ENCODE results near the gene FIBIN. TPM values are rescaled to one million over a fixed set of nuclear protein-coding genes. Genes with fewer than 3 reads are reported as not detected.
A peak's percentile ranks its signal among the peaks of the same experiment; 100 is the strongest.
"Not testable (repeated sequence)": the region's sequence is repeated elsewhere in the genome, so short reads cannot be mapped to it uniquely, and the experiment has no call there.

FIBIN gene
- total RNA-seq, 1 donor from 2014 or later = 0.09 TPM

- H3K27ac Mint-ChIP-seq = no peak overlapping the region
- H3K36me3 Mint-ChIP-seq = no peaks in the 10 kb centered on the region
- no peak overlapping the region for H3K4me3 Mint-ChIP-seq
- H3K4me1 Mint-ChIP-seq = peaks cover 6% of the 10 kb centered on the region
- no peak overlapping the region for H3K4me2 ChIP-seq
- H3K4me3 ChIP-seq = no peak overlapping the region
- no peak overlapping the region for H2AFZ ChIP-seq (replicated peaks)
- no peaks in the 10 kb centered on the region for H3F3A ChIP-seq (ENCODE audit: low read depth)
- H3K9me3 ChIP-seq (ENCODE audit: low read depth) = no peaks in the 10 kb centered on the region
- no peak for DNase-seq (ENCODE audit: low spot score)
- peaks cover 3% of the 10 kb centered on the region for H3K27me3 Mint-ChIP-seq (ENCODE audit: insufficient read depth, low read depth)
- no peaks in the 10 kb centered on the region for H3K9me3 Mint-ChIP-seq
- peaks cover 26% of the 10 kb centered on the region for H3K27me3 ChIP-seq
- H3K9ac ChIP-seq = no peak overlapping the region
- TF ChIP-seq EZH2 (IDR thresholded peaks at IDR 0.05) (no peak), EZH2phosphoT487 (IDR thresholded peaks at IDR 0.05) (no peak)
- TF ChIP-seq, protein P1, sequence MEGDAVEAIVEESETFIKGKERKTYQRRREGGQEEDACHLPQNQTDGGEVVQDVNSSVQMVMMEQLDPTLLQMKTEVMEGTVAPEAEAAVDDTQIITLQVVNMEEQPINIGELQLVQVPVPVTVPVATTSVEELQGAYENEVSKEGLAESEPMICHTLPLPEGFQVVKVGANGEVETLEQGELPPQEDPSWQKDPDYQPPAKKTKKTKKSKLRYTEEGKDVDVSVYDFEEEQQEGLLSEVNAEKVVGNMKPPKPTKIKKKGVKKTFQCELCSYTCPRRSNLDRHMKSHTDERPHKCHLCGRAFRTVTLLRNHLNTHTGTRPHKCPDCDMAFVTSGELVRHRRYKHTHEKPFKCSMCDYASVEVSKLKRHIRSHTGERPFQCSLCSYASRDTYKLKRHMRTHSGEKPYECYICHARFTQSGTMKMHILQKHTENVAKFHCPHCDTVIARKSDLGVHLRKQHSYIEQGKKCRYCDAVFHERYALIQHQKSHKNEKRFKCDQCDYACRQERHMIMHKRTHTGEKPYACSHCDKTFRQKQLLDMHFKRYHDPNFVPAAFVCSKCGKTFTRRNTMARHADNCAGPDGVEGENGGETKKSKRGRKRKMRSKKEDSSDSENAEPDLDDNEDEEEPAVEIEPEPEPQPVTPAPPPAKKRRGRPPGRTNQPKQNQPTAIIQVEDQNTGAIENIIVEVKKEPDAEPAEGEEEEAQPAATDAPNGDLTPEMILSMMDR (IDR thresholded peaks at IDR 0.05) = no peak
- H3K79me2 ChIP-seq (ENCODE audit: low read depth) = no peaks in the 10 kb centered on the region
- H3K27ac ChIP-seq = no peak overlapping the region
- H3K4me1 ChIP-seq = peaks cover 8% of the 10 kb centered on the region
- H4K20me1 ChIP-seq (ENCODE audit: low read depth) = no peaks in the 10 kb centered on the region
- no peaks in the 10 kb centered on the region for H3K36me3 ChIP-seq
Measured at GRCh38 chr11:26992031-26992541, 1.8 kb upstream of the FIBIN start.

DNA sequence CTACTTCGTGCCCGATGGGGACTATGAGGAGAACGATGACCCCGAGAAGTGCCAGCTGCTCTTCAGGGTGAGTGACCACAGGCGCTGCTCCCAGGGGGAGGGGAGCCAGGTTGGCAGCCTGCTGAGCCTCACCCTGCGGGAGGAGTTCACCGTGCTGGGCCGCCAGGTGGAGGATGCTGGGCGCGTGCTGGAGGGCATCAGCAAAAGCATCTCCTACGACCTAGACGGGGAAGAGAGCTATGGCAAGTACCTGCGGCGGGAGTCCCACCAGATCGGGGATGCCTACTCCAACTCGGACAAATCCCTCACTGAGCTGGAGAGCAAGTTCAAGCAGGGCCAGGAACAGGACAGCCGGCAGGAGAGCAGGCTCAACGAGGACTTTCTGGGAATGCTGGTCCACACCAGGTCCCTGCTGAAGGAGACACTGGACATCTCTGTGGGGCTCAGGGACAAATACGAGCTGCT lies 751 bp downstream of the FIBIN start:
- H3K4me2 ChIP-seq = peak overlapping the region; percentile 69
- no peak overlapping the region for H3K27ac Mint-ChIP-seq

GRCh38 chr11:26995701-26996460 lies 2.0 kb downstream of the FIBIN start:
- no peaks in the 10 kb centered on the region for H3K79me2 ChIP-seq (ENCODE audit: low read depth)
- H3K9ac ChIP-seq = no peak overlapping the region
- Mint-ChIP-seq H3K9me3 (no peaks in the 10 kb centered on the region), H3K36me3 (no peaks in the 10 kb centered on the region), H3K27me3 (ENCODE audit: insufficient read depth, low read depth) (peaks cover 7% of the 10 kb centered on the region), H3K4me1 (peaks cover 6% of the 10 kb centered on the region), H3K27ac (no peak overlapping the region), H3K4me3 (no peak overlapping the region)
- no peak overlapping the region for H3K4me2 ChIP-seq
- peaks cover 8% of the 10 kb centered on the region for H3K4me1 ChIP-seq
- DNase-seq (ENCODE audit: low spot score) = no peak
- H3K27me3 ChIP-seq = peaks cover 26% of the 10 kb centered on the region
- no peaks in the 10 kb centered on the region for H3K9me3 ChIP-seq (ENCODE audit: low read depth)
- H2AFZ ChIP-seq (replicated peaks) = no peak overlapping the region
- no peaks in the 10 kb centered on the region for H3F3A ChIP-seq (ENCODE audit: low read depth)
- no peak for TF ChIP-seq EZH2phosphoT487 (IDR thresholded peaks at IDR 0.05)
- no peaks in the 10 kb centered on the region for H4K20me1 ChIP-seq (ENCODE audit: low read depth)
- H3K4me3 ChIP-seq = no peak overlapping the region
- H3K36me3 ChIP-seq = no peaks in the 10 kb centered on the region
- no peak overlapping the region for H3K27ac ChIP-seq

More for the DNA sequence above, 751 bp downstream of the FIBIN start:
- no peaks in the 10 kb centered on the region for H3K36me3 ChIP-seq
- H3F3A ChIP-seq (ENCODE audit: low read depth) = no peaks in the 10 kb centered on the region
- Mint-ChIP-seq H3K4me3 (no peak overlapping the region), H3K27me3 (ENCODE audit: insufficient read depth, low read depth) (peaks cover 7% of the 10 kb centered on the region), H3K9me3 (no peaks in the 10 kb centered on the region), H3K36me3 (no peaks in the 10 kb centered on the region), H3K4me1 (peaks cover 6% of the 10 kb centered on the region)
- no peaks in the 10 kb centered on the region for H3K9me3 ChIP-seq (ENCODE audit: low read depth)
- H4K20me1 ChIP-seq (ENCODE audit: low read depth) = no peaks in the 10 kb centered on the region
- peaks cover 8% of the 10 kb centered on the region for H3K4me1 ChIP-seq
- no peak overlapping the region for H2AFZ ChIP-seq (replicated peaks)
- peaks cover 26% of the 10 kb centered on the region for H3K27me3 ChIP-seq
- DNase-seq (ENCODE audit: low spot score) = no peak
- TF ChIP-seq, protein P1 (IDR thresholded peaks at IDR 0.05) = no peak
- TF ChIP-seq EZH2phosphoT487 (IDR thresholded peaks at IDR 0.05) (no peak), EZH2 (IDR thresholded peaks at IDR 0.05) (no peak)
- H3K9ac ChIP-seq = no peak overlapping the region
- H3K4me3 ChIP-seq = peak overlapping the region; percentile 43
- no peak overlapping the region for H3K27ac ChIP-seq
- H3K79me2 ChIP-seq (ENCODE audit: low read depth) = no peaks in the 10 kb centered on the region

- Histone ChIP-seq H4K20me1 (ENCODE audit: low read depth) (no peaks in the 10 kb centered on the region), H3K4me2 (no peak overlapping the region), H2AFZ (replicated peaks) (no peak overlapping the region), H3K36me3 (no peaks in the 10 kb centered on the region), H3K27me3 (peaks cover 26% of the 10 kb centered on the region), H3K27ac (no peak overlapping the region), H3K9ac (no peak overlapping the region), H3K79me2 (ENCODE audit: low read depth) (no peaks in the 10 kb centered on the region), H3F3A (ENCODE audit: low read depth) (no peaks in the 10 kb centered on the region), H3K9me3 (ENCODE audit: low read depth) (no peaks in the 10 kb centered on the region), H3K4me3 (no peak overlapping the region), H3K4me1 (peaks cover 8% of the 10 kb centered on the region)
- no peak overlapping the region for H3K4me3 Mint-ChIP-seq
- peaks cover 10% of the 10 kb centered on the region for H3K27me3 Mint-ChIP-seq (ENCODE audit: insufficient read depth, low read depth)
- no peaks in the 10 kb centered on the region for H3K36me3 Mint-ChIP-seq
- TF ChIP-seq, protein P1 (IDR thresholded peaks at IDR 0.05) = no peak
- TF ChIP-seq EZH2phosphoT487 (IDR thresholded peaks at IDR 0.05) = no peak
- H3K9me3 Mint-ChIP-seq = no peaks in the 10 kb centered on the region
- DNase-seq (ENCODE audit: low spot score) = no peak
- peaks cover 4% of the 10 kb centered on the region for H3K4me1 Mint-ChIP-seq
- no peak overlapping the region for H3K27ac Mint-ChIP-seq
Measured at GRCh38 chr11:26997378-26997777, 3.5 kb downstream of the FIBIN start.

DNA sequence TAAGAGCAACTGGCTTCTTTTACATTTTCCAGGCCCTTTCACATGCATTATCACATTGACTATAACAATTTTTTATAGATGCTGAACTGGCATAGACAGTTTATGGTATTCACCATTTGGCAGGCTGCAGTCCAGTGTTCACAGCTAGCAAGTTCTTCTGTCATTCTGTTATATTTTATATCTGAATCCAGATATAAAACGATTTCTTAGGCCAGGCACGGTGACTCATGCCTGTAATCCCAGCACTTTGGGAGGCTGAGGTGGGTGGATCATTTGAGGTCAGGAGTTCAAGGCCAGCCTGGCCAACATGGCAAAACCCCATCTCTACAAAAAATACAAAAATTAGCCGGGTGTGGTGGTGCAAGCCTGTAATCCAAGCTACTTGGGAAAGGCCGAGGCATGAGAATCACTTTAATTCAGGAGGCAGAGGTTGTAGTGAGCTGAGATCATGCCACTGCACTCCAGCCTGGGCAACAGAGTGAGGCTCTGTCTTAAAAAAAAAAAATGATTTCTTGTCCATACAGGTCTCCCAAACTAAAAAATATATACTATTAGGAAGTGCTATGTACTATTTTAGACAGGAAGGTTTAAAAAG lies 7.3 kb downstream of the FIBIN start:
- H3K27me3 Mint-ChIP-seq (ENCODE audit: insufficient read depth, low read depth); H3K4me3 Mint-ChIP-seq: not testable (repeated sequence)

More for the DNA sequence above, 7.3 kb downstream of the FIBIN start:
- not testable (repeated sequence) for H3K27me3 ChIP-seq; H4K20me1 ChIP-seq (ENCODE audit: low read depth); H3K27ac Mint-ChIP-seq; H3K79me2 ChIP-seq (ENCODE audit: low read depth); H3K4me2 ChIP-seq; H3K36me3 ChIP-seq; H2AFZ ChIP-seq (replicated peaks); H3K36me3 Mint-ChIP-seq; H3K4me1 ChIP-seq; H3K9ac ChIP-seq; H3K9me3 Mint-ChIP-seq; H3K27ac ChIP-seq; DNase-seq (ENCODE audit: low spot score); H3K4me1 Mint-ChIP-seq; H3K4me3 ChIP-seq; H3F3A ChIP-seq (ENCODE audit: low read depth); H3K9me3 ChIP-seq (ENCODE audit: low read depth)
